IgD-negative memory B cell (primary cell): ENCODE results near the gene PEAK1. TPM values are rescaled to one million over a fixed set of nuclear protein-coding genes. Genes with fewer than 3 reads are reported as not detected.

Experiments used
- H3K27ac Mint-ChIP-seq, 3 donors: one replicate each; pipeline ENCODE4 v1.8.0; 2020 to 2022; ENCODE audit warnings: mild to moderate bottlenecking in 3 of 3, mixed read lengths in 3 of 3, moderate library complexity in 1 of 3
- H3K27me3 Mint-ChIP-seq: one replicate; pipeline ENCODE4 v1.8.0; 2021; ENCODE audit warnings: mixed read lengths
- H3K36me3 Mint-ChIP-seq: one replicate; pipeline ENCODE4 v1.8.0; 2020; ENCODE audit warnings: mild to moderate bottlenecking, mixed read lengths
- H3K4me1 Mint-ChIP-seq, 3 donors: one replicate each; pipeline ENCODE4 v1.8.0; 2020 to 2022; ENCODE audit warnings: mixed read lengths in 3 of 3, mild to moderate bottlenecking in 1 of 3
- H3K4me3 Mint-ChIP-seq, 4 donors: one replicate each; pipeline ENCODE4 v1.8.0; 2020 to 2022; ENCODE audit warnings: mild to moderate bottlenecking in 4 of 4, mixed read lengths in 4 of 4, moderate library complexity in 3 of 4
- H3K9me3 Mint-ChIP-seq, 3 donors: one replicate each; pipeline ENCODE4 v1.8.0; 2020 to 2021; ENCODE audit warnings: mixed read lengths in 3 of 3, mild to moderate bottlenecking in 1 of 3
- polyA plus RNA-seq: library from polyadenylated mRNA; unstranded; fragments of 300-500 nt; fragmentation: Illumina TruSeq; gene quantifications from one replicate; pipeline ENCODE4 v1.2.3, GENCODE V29; 2021

PEAK1 gene
- polyA plus RNA-seq, 1 donor from 2014 or later, result 5.8 TPM

DNA sequence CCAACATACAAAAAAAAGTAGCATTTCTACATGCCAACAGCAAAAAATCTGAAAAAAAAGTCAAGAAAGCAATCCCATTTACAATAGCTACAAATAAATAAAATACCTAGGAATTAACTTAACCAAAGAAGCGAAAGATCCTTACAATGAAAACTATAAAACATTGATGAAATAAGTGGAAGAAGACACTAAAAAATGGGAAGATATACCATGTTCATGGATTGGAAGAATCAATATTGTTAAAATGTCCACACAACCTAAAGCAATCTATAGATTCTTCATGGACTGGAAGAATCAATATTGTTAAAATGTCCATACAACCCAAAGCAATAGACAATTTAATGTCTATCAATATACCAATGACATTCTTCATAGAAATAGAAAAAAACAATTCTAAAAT, 21.0 kb downstream of the PEAK1 start:
- Mint-ChIP-seq H3K4me3 (no peak overlapping the region), H3K27ac (no peak overlapping the region), H3K36me3 (peaks cover 5% of the 10 kb centered on the region), H3K9me3 (peaks cover 14 to 48% (median 31%) of the 10 kb centered on the region in 3 donors), H3K27me3 (no peaks in the 10 kb centered on the region), H3K4me1 (peaks cover 0 to 10% (median 1%) of the 10 kb centered on the region in 3 donors)

DNA sequence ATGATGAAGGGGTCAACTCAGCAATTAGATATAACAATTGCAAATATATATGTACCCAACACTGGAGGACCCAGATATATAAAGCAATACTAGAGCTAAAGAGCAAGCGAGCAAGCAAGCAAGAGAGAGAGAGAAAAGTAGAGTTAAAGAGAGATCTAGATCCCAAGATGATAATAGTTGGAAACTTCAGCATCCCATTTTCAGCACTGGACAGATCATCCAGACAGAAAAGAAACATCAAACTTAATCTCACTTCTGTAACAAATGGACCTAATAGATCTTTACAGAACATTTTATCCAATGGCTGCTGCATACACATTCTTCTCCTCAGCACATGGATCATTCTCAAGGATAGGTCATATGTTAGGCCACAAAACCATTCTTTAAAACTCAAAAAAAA, 23.2 kb downstream of the PEAK1 start:
- Mint-ChIP-seq H3K36me3 (peaks cover 5% of the 10 kb centered on the region), H3K27ac (no peak overlapping the region), H3K27me3 (no peaks in the 10 kb centered on the region), H3K4me1 (peaks cover 0 to 8% (median 4%) of the 10 kb centered on the region in 3 donors), H3K9me3 (peaks cover 14 to 48% (median 31%) of the 10 kb centered on the region in 3 donors), H3K4me3 (no peak overlapping the region)

DNA sequence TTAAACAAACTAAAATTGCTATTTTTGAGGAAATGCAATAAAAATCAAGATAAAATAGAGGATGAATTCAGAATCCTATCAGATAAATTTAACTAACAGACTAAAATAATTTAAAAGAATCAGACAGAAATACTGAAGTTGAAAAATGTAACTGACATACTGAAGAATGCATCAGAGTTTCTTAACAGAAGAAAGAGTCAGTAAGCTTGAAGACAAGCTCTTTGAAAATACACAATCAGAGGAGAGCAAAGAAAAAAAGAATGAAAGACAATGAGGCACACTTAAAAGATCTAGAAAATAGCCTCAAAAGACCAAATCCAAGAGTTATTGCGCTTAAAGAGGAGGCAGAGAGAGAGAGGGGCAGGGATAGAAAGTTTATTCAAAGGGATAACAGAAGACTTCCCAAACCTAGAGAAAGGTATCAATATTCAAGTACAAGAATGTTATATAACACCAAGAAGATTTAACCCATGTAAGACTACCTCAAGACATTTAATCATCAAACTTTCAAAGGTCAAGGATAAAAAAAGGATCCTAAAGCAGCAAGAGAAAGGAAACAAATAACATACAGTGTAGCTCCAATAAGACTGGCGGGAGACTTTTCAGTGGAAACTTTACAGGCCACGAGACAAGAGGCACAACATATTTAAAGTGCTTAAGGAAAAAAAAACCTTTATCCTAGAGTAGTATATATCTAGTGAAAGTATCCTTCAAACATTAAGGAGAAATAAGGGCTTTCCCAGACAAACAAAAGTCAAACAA, 24.7 kb downstream of the PEAK1 start:
- H3K27ac Mint-ChIP-seq, result no peak overlapping the region
- H3K4me3 Mint-ChIP-seq, result no peak overlapping the region
- H3K9me3 Mint-ChIP-seq, result peaks cover 13 to 45% (median 28%) of the 10 kb centered on the region in 3 donors
- no peaks in the 10 kb centered on the region for H3K27me3 Mint-ChIP-seq
- peaks cover 0 to 16% (median 11%) of the 10 kb centered on the region in 3 donors for H3K4me1 Mint-ChIP-seq
- peaks cover 5% of the 10 kb centered on the region for H3K36me3 Mint-ChIP-seq

DNA sequence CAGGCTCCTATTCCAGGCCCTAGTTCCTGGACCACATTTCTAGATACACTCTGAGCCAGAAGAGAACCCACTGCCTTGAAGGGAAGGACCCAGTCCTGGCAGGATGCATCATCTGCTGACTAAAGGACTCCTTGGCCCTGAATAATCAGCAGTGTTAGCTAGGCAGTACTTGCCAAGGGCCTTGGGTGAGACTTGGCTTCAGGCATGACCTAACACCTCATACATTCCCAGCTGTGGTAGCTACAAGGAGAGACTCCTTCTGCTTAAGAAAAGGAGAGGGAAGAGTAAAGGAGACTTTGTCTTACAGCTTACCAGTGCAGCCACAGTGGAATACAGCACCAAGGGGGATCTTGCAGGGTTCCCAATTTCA, 26.4 kb downstream of the PEAK1 start:
- Mint-ChIP-seq H3K4me3 (no peak overlapping the region), H3K9me3 (peaks cover 7 to 29% (median 20%) of the 10 kb centered on the region in 3 donors), H3K36me3 (no peaks in the 10 kb centered on the region), H3K4me1 (peaks cover 6 to 24% (median 21%) of the 10 kb centered on the region in 3 donors), H3K27me3 (no peaks in the 10 kb centered on the region), H3K27ac (peak overlapping the region in 1 of 3 donors; percentile 82)

DNA sequence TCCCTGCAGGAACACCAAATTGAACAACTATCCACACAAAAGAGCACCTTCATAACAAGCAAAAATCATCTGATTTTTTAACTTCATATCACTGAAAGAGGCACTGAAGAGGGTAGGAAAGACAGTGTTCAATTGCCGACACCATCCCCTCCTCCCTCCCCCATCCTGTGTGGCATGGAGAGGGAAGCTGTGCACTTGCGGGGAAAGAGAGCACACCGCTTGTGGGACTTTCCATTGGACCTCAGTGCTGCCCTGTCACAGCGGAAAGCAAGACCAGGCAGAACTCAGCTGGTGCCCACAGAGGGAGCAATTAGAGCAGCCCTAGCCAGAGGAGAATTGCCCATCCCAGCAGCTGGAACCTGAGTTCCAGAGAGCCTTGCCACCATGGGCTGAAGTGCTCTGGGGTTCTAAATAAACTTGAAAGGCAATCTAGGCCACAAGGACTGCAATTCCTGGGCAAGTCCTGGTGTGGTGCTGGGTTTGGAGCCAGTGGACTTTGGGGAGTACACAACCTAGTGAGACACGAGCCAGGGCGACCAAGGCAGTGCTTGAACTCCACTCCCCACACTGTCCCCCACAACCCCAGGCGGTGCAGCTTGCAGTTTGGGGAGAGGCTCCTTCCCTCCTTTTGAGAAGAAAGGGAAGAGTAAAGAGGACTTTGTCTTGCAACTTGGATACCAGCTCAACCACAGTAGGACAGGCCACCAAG, 27.0 kb downstream of the PEAK1 start:
- no peaks in the 10 kb centered on the region for H3K27me3 Mint-ChIP-seq

DNA sequence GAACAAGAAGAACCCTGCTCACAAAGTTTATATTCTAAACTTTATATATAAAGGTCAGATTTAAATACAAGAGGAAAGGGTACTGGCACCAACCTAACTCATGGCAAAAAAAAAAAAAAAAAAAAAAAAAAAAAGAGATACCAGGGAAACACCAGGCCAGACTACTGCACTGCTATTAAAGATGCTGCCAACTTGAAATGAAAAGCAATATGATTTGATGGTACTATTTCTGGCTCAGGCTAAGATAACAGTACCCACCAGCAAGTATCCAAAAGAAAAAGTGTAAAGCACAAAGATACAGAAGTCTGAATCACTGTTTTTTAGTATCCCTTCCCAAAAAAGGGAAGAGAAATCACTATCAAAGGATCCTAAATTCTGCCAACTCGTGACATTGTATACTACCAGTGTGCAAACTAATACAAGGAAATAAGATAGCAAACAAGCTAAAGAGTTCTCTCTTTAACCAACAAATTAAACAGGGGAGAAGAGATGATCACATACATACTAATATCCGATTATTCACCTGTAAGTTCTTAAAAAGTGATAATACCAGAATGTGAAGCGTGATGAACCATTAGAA, 28.4 kb downstream of the PEAK1 start:
- no peaks in the 10 kb centered on the region for H3K27me3 Mint-ChIP-seq
- no peak overlapping the region for H3K4me3 Mint-ChIP-seq
- H3K27ac Mint-ChIP-seq, result no peak overlapping the region
- peaks cover 11 to 30% (median 28%) of the 10 kb centered on the region in 3 donors for H3K4me1 Mint-ChIP-seq
- H3K9me3 Mint-ChIP-seq, result peaks cover 4 to 16% (median 8%) of the 10 kb centered on the region in 3 donors
- no peaks in the 10 kb centered on the region for H3K36me3 Mint-ChIP-seq

More for the DNA sequence above, 27.0 kb downstream of the PEAK1 start:
- Mint-ChIP-seq H3K36me3 (no peaks in the 10 kb centered on the region), H3K4me1 (peaks cover 8 to 27% (median 23%) of the 10 kb centered on the region in 3 donors), H3K4me3 (no peak overlapping the region), H3K27ac (peak overlapping the region in 1 of 3 donors; percentile 82), H3K9me3 (peaks cover 6 to 24% (median 15%) of the 10 kb centered on the region in 3 donors)

DNA sequence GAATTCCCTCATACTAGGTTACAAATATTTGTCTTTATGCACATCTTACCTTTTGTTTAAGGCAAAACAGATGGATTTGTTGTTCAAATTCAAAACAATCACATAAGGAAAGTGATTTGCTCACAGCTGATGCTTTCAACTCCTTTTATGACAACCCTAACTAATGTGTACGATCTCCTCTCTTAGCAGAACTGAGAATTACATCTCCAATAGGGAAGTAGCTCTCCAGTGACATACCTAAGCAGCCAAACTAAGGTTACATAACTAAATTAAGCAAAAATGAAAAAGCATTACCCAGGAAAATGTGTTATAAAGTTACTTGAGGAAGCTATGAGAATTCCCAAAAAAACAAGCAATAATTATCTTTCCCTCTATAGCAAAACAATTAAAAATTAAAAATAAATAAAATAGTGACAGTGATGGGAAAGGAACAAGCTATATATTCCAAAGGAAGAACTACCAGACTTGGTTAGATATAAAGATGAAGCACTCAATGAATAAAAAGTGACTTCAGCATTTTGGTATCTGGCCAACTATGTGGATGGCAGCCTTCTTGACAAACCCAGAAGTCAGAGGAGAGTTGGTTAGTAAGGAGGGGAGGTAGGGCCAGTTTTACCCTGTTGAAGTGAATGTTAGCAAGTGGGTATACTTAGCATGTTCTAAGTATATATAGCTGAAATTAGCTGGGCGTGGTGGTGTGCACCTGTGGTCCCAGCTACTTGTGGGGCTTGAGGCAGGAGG, 32.4 kb downstream of the PEAK1 start:
- Mint-ChIP-seq H3K27me3 (no peaks in the 10 kb centered on the region), H3K36me3 (no peaks in the 10 kb centered on the region), H3K27ac (no peak overlapping the region), H3K4me1 (peaks cover 11 to 39% (median 35%) of the 10 kb centered on the region in 3 donors), H3K9me3 (no peaks in the 10 kb centered on the region), H3K4me3 (no peak overlapping the region)

DNA sequence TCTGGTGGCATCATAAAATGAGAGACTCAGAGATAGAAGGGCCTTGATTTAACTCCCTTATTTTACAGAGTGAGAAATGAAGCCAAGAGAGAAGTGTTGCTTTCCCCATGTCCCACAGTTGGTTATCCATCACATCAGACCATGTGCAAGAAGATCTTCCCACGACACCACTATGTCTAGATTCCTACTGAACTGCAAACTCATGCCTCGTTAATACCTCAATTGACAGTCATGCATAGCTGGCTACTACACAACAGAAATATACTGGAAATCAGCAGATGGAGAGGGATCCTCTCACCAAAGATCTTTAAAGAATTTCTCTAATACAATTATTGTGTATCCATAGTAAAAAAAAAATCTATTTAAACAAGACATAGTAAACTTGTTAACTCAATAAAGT, 33.3 kb downstream of the PEAK1 start:
- no peak overlapping the region for H3K4me3 Mint-ChIP-seq
- H3K27ac Mint-ChIP-seq, result no peak overlapping the region
- no peaks in the 10 kb centered on the region for H3K36me3 Mint-ChIP-seq
- H3K9me3 Mint-ChIP-seq, result no peaks in the 10 kb centered on the region
- H3K4me1 Mint-ChIP-seq, result peaks cover 15 to 40% (median 31%) of the 10 kb centered on the region in 3 donors
- no peaks in the 10 kb centered on the region for H3K27me3 Mint-ChIP-seq

DNA sequence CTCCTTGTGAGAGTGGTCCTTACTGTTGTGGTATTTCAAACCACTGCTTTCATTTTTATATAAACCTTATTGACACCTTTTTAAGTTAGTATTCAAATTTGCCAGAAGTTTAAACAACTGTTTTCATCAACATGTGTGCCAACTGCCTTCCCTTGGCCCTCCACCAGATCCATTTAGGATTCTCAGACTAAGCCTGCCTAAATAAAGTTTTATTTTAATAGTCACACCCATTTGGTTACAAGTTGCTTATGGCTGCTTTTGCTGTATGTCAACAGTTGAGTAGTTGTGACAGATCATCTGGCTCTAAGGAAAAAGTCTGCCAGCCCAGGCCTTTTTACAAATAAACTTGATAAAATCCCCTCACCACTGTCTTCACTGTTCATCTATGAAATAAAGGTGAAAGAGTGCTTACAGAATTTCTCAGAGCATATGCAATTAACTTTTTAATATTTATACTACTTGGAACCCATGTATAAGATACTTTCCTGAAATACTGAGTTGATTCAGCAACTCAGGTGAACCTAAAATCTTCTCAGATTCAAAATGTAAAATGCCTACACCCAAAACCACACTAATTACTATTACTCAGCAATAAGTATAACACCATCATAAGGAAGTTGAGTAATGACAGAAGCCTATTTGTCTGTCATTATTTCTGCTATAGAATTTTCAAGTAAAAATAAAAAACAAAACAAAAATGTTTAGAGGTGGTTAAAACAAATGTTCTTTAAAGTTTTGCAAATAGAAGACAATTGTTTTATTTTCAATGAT, 35.1 kb downstream of the PEAK1 start:
- Mint-ChIP-seq H3K4me1 (peaks cover 13 to 33% (median 20%) of the 10 kb centered on the region in 3 donors), H3K4me3 (no peak overlapping the region), H3K27ac (no peak overlapping the region), H3K27me3 (no peaks in the 10 kb centered on the region), H3K9me3 (no peaks in the 10 kb centered on the region), H3K36me3 (no peaks in the 10 kb centered on the region)

DNA sequence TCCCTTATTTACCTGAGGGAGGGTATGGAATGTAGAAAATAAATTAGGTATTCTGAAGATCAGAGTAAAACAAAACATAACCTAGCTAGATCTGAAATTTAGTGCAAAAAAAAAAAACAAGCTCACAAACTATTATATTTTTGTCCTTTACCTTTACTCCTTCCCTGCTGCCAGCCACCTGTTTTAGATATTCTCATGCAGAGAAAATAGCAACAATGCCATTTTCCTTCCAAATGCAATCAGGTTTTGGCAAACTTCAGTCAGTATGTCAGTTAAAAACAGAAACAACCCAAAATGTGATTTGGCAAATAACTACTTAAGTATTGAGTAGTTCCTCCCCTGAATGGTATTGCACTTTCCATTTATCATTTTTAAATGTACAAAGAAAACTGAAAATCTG, 35.8 kb downstream of the PEAK1 start:
- Mint-ChIP-seq H3K27ac (no peak overlapping the region), H3K4me1 (peaks cover 13 to 28% (median 20%) of the 10 kb centered on the region in 3 donors)

DNA sequence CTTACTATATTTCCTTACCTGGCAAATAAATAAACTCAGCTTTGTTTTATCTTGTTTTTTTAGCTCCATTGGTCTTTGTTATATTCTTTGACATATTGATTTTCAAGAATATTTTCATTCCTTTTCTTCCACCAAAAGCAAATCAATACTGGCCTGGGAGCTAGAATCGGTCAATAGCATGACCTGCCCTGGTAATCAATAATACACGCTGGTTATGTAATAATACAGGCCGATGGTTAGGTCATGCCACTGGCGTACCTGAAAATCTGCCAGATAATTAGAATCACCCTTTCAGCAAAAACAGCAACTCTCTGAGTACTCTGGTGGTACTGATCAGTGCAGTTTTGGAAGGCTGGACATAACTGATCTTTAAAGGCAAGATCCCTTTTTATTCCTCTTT, 39.9 kb downstream of the PEAK1 start:
- no peaks in the 10 kb centered on the region for H3K36me3 Mint-ChIP-seq
- H3K4me3 Mint-ChIP-seq, result no peak overlapping the region
- no peaks in the 10 kb centered on the region for H3K27me3 Mint-ChIP-seq
- H3K9me3 Mint-ChIP-seq, result no peaks in the 10 kb centered on the region
- H3K27ac Mint-ChIP-seq, result no peak overlapping the region
- peaks cover 9 to 17% (median 13%) of the 10 kb centered on the region in 3 donors for H3K4me1 Mint-ChIP-seq

More for the DNA sequence above, 35.8 kb downstream of the PEAK1 start:
- Mint-ChIP-seq H3K4me3 (no peak overlapping the region), H3K36me3 (no peaks in the 10 kb centered on the region), H3K9me3 (no peaks in the 10 kb centered on the region), H3K27me3 (no peaks in the 10 kb centered on the region)

DNA sequence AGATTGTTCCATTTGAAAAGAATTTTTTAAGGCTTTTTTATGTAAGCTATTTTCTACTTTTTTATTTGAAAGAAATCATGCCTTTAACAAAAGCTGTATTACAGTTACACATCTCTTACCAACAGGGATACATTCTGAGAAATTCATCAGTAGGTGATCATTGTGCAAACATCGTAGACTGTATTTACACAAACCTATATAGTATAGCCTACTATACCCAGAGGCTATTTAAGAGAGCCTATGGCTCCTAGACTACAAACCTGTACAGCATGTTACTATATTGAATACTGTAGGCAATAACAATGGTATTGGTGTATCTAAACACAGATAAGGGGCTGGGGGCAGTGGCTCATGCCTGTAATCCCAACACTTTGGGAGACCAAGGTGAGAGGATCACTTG, 43.1 kb downstream of the PEAK1 start:
- Mint-ChIP-seq H3K4me3 (no peak overlapping the region), H3K4me1 (peaks cover 13 to 25% (median 16%) of the 10 kb centered on the region in 3 donors), H3K9me3 (no peaks in the 10 kb centered on the region), H3K36me3 (no peaks in the 10 kb centered on the region), H3K27ac (no peak overlapping the region), H3K27me3 (no peaks in the 10 kb centered on the region)

DNA sequence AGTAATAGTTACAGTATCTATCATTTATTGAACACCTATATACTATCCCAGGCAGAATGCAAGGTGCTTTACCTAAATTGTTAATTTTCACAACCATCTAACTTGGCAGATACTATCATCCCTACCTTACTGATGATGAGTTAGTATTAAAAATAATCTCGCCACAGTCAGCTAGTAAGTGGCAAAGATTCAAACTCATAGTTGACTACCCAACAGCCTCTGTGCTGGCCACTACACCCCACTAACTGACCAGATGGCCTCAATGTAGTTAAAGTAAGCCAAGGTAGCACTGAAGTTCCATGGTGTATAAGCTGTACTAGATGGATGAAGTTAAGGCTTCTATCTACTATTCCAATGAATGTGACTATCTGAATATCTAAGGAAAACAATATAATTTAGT, 44.8 kb downstream of the PEAK1 start:
- peaks cover 13 to 25% (median 20%) of the 10 kb centered on the region in 3 donors for H3K4me1 Mint-ChIP-seq
- no peaks in the 10 kb centered on the region for H3K36me3 Mint-ChIP-seq
- H3K9me3 Mint-ChIP-seq, result no peaks in the 10 kb centered on the region
- no peak overlapping the region for H3K27ac Mint-ChIP-seq
- H3K27me3 Mint-ChIP-seq, result no peaks in the 10 kb centered on the region
- H3K4me3 Mint-ChIP-seq, result no peak overlapping the region

DNA sequence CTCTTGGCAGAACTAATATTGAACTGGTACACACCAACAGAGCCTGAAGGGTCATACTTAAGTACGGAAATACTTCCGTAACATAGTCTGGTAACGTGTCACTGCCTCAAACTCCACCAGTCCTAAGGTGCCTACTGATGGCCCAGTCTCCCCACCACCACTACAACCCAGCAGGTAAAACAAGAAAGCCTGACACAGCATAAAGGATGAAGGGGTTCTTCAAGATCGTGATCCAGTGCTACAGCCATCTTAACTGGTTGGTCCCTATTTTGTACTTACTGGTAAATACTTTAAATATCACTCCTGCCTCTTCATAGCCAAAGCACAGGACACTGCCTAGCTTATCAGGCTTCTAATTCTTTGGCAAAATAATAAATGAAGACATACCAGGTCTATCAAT, 46.5 kb downstream of the PEAK1 start:
- peaks cover 18 to 25% (median 20%) of the 10 kb centered on the region in 3 donors for H3K4me1 Mint-ChIP-seq
- no peak overlapping the region for H3K27ac Mint-ChIP-seq
- no peak overlapping the region for H3K4me3 Mint-ChIP-seq
- H3K27me3 Mint-ChIP-seq, result no peaks in the 10 kb centered on the region
- H3K36me3 Mint-ChIP-seq, result no peaks in the 10 kb centered on the region
- no peaks in the 10 kb centered on the region for H3K9me3 Mint-ChIP-seq
